Measurements from ENCODE around the gene CFAP52.
"Not testable (repeated sequence)": the region's sequence is repeated elsewhere in the genome, so short reads cannot be mapped to it uniquely, and the experiment has no call there.

Gene CFAP52

DNA sequence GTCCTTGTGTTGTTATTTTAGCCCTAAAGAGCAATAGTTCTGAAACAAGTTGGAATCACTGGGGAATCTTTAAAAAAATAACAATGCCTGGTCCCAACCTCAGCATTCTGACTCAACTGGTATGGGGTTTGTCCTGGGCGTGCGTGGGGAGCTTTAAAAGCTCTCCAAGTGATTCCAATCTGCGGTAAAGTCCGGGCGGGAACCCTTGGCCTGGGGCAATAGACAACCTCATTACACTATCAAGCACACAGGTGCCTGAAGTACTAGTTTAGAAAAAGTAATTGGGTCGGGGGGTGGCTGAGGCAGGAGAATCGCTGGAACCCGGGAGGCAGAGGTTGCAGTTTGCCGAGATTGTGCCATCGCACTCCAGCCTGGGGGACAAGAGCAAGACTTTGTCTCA lies 5.2 kb upstream of the CFAP52 start:
- no peak for DNase-seq

DNA sequence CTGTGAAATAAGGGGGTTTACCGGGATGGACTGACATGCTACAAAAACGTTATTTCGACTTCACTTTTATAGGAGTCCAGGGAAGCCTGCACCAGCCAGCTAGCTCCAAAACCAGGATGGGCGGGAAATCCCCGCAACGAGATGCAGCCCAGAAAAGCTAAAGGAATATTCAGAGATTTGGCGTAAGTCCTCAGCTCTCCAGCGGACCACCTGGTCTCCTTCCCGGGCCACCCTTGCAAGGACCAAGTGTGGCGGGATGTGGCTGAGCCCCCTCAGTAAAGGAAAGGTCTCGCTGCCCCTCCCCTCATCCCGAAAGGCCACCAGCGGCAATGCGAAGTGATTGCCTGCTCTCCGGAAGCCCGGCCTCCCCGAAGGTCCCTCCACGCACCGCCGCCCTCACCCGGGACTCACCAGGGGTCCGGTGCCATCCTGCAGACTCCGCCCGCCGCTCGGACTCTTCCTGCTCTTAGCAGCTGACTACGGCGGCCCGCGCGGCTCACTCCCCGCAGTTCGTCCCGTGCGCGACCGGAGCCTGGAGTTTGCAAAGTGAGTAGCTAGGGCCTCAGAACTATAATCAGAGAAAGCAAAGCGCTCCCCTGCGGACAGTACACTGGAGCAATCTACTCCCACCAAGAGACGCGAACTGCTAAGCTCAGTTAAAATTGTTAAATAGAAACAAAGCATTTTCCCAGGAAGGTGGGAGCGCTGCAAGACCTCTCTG lies 901 bp upstream of the CFAP52 start, which contains the start of gene STX8:
Gene STX8 (minus strand): TSS at position 440 of the 721 bp plus-strand sequence. CDS start 12 bp downstream, at position 428.
- peak; percentile 93 for DNase-seq

DNA sequence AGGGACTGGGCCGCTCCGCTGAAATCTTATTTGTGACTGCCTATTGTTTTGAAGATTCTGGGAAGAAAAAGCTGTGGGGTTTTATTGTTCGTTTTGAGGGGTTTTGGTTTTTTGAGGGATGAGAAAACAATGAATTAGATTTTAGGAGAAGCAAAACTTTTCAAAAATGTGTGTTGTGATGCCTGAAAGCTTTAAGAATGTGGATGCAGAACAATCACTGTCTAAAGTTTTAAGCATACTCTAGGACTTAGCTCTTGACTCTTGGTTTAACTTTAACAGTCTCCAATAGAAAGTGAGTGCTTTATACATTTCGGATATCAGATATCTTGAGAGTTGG lies 899 bp downstream of the CFAP52 start:
- no peak for DNase-seq

DNA sequence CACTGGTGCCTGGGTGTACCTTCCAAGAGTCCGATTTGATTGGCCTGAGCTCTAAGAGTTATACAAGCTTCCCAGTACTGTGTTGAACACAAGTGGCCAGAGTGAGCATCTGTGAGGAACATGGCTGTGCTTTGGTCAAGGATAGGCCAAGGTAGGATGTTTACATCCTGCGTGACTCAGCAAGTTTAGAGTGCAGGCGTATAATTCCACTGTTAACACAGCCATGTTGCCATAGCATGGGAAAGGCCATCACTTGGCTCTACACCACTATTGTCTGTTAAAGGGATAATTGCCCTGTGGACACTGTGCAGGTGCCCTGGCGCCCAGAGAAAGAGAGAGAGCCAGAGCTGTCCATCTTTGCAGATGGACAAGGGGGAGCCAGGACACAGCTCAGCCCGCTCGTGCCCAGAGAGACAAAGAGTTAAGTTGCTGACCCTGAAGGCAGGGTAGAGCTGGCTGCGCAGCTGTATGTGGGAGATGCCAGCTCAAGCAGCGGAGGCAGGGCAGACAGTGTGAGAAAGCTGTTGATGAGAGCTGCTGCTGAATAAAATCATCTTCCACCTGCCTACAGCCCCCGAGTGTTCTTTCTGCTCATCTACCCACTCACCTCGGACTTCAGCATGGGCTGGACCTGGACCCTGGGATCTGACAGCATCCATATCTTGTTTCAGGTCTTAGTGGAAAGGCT lies 11.7 kb downstream of the CFAP52 start:
- no peak for DNase-seq

DNA sequence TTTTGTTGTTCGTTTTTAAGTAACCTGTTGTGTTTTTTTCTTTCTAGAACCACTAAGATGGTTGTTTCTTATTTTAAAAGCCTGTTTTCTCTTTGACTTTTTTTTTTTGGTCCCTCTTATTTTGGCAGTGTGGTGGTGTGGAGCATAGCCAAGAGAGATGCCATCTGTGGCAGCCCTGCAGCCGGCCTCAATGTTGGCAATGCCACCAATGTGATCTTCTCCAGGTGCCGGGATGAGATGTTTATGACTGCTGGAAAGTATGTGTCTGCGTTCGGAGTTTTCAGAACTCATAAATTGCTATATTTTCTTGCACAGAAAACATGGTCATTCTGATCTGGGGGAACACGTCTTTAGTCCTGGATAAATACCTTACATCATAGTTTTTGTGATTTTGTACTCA lies 17.6 kb downstream of the CFAP52 start:
- DNase-seq, result no peak

DNA sequence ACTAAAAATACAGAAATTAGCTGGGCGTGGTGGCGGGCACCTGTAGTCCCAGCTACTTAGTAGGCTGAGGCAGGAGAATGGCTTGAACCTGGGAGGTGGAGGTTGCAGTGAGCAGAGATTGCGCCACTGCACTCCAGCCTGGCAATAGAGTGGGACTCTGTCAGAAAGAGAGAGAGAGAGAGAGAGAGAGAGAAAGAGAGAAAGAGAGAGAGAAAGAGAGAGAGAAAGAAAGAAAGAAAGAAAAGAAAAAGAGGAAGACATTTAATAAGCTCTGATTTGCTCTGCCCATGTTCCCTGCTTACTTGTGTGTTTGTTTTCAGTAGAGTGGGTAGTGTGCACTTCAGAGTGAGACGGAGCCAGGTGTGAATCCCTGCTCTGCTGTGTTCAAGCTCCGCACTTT lies 21.2 kb downstream of the CFAP52 start:
- not testable (repeated sequence) for DNase-seq

DNA sequence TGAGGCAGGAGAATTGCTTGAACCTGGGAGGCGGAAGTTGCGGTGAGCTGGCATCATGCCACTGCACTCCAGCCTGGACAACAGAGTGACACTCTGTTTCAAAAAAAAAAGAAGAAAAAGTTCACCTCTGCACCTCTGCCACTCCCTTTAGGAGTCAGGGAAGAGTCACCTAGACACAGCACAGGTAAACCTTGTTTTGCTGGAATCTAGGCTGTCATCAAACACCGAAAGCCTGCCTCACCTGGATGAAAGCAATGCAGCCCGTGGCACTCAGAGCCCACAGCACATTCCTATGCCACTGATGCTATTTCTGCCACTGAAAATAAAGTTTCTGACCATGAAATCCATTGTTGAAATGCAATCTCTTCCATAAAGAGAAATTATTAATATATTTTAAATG lies 22.2 kb downstream of the CFAP52 start:
- DNase-seq, result no peak

DNA sequence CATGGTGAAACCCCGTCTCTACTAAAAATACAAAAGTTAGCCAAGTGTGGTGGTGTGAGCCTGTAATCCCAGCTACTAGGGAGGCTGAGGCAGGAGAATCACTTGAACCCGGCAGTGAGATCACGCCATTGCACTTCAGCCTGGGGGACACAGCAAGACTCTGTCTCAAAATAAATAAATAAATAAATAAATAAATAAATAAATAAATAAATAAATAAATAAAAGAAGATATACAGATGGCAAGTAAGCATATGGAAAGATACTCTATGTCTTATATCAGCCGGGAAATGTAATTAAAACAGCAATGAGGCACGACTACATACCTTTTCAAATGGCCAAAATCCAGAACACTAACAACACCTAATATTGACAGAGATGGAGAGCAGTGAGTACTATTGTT lies 28.1 kb downstream of the CFAP52 start:
- not testable (repeated sequence) for DNase-seq

DNA sequence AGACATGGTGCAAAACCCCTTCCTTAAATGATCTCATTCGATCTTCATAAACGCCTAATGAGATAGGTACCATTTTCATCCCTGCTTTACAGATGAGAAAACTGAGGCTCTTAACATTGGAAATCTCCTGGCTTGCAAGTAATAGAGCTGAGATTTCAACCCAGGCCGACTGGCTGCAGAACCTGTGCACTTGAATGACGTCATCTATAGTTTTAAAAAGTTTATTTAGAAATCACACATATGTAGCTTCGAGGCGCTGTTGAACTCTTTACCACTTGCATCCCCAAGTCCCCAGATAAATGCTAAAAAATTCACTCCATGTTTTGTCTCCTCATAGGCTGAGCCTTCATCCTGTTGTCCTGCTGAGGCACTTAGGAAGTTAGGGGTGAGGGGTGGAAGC lies 30.0 kb downstream of the CFAP52 start:
- no peak for DNase-seq

DNA sequence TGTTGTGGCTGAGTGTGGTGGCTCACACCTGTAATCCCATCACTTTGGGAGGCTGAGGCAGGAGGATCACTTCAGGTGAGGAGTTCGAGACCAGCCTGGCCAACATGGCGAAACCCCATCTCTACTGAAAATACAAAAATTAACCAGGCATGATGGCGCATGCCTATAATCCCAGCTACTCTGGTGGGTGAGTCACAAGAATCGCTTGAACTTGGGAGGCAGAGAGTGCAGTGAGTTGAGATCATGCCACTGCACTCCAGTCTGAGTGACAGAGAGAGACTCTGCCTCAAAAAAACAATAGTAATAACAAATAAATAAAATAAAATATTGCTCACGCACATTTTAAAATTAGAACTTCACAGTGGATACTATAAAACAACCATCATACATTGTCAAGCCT lies 30.6 kb downstream of the CFAP52 start:
- DNase-seq, result not testable (repeated sequence)

DNA sequence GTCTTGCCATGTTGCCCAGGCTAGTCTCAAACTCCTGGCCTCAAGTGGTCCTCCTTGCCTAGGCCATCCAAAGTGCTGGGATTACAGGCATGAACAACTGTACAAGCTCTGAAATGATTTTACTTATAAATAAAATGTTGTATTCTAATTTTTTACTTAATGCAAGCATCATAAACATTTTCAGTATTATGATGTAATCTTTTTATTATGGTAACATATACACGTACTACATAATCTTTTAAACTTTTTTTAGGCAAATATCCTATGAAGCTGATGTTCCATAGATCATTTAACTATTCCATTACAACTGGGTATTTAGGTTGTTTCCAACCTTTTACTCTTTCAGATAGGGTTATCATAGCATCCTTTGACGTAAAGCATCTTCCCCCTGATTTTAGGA lies 35.1 kb downstream of the CFAP52 start:
- DNase-seq, result no peak

DNA sequence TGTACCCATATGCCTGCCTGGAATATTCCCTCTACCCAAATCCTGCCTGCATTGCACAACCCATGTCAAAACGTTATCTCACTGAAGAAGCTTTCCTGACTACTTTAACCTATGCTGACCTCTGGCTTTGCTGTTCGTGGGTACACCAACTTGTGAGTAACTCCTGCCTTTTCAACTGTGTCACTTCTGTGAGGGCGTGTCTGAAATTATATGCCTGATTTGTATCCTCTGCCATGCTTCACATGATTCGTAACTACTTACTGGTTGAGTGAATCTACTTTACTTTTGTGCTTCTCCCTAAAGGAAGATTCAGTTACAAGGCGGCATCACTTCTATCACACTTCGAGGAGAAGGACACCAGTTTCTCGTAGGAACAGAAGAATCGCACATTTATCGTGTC lies 35.6 kb downstream of the CFAP52 start:
- no peak for DNase-seq

DNA sequence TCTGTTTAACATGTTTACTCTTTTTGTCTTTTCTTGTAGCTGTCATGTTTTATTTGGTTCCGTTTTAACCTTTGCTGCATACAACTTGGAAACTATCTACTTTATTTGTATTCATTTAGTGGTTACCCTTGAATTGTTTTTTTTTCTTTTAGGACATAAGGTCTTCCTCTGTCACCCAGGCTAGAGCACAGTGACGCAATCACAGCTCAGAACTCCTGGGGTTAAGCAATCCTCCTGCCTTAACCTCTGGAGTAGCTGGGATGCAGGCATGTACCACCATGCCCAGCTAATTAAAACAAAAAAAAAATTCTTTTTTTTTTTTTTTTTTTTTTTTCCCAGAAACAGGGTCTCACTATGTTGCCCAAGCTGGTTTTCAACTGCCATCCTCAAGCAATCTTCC lies 39.0 kb downstream of the CFAP52 start:
- DNase-seq, result no peak

DNA sequence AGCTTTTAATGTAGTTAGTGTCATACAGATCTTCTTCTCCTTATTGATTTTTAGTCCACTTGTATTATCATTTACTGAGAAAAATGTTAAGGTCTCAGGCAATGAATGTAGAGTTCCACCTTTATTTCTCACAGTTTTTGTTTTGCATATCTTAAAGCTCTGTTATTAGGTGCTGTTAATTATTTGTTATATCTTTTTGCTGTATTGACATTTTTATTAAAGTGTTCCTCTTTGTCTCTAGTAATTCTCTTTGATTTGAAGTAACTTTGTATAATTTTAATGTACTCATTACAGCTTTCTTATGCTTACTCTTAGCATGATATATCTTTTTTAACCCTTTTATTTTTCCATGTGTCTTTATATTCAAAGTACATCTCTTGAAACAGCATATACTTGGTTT lies 46.5 kb downstream of the CFAP52 start:
- DNase-seq, result no peak

DNA sequence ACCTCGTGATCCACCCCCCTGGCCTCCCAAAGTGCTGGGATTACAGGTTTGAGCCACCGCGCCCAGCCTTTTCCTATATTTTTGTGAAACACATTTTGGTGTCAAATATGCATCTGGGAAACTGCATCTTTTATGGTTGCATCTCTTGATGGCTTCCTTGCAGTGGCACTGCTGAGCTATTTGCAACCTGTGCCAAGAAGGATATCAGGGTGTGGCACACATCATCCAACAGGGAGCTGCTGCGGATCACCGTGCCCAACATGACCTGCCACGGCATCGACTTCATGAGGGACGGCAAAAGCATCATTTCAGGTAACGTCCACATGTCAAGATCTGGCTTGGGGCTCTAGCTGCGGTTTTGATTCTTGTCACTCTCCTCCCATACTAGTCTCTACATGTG lies 52.1 kb downstream of the CFAP52 start:
- no peak for DNase-seq

DNA sequence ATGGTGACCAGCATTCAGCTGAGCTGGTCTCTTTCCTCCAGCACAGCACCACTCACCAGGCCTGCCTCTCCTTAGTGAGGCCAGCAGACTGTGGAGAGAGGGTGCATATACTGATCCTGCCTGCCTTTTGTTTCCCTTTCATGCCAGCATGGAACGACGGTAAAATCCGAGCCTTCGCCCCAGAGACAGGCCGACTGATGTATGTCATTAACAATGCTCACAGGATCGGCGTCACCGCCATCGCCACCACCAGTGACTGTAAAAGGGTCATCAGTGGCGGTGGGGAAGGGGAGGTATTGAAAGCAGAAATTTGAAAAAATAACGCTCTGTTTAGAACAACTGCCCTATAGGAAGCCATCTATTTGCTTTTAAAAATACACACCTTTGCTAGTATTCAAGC lies 56.3 kb downstream of the CFAP52 start:
- no peak for DNase-seq

DNA sequence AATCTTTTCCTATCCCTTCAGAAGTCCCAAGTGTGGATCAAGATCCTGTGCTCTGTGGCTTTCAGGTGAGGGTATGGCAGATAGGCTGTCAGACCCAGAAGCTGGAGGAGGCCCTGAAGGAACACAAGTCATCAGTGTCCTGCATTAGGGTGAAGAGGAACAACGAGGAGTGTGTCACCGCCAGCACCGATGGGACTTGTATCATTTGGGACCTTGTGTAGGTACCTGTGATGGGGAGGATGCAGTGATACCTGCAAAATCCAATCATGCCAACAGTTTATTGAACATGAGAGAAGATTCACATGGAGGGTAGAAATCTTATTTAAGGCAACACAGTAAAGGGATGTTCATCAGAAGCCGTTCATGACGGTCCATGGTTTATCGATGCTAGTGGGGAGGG lies 58.9 kb downstream of the CFAP52 start:
- DNase-seq, result no peak

DNA sequence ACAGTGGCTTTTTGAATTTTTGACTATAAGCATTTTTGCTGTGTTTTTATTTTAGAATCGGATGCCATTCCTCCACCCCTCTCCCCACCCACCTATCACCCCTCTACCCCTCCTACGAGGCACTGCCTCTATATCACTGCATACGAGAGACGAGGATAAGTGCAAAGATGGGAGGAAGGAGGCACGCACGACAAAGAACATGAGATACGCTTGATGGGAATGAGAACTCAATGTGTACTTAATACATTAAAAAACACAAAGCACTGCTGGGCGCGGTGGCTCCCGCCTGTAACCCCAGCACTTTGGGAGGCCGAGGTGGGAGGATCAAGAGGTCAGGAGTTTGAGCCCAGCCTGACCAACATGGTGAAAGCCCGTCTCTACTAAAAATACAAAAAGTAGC lies 60.1 kb downstream of the CFAP52 start:
- no peak for DNase-seq

DNA sequence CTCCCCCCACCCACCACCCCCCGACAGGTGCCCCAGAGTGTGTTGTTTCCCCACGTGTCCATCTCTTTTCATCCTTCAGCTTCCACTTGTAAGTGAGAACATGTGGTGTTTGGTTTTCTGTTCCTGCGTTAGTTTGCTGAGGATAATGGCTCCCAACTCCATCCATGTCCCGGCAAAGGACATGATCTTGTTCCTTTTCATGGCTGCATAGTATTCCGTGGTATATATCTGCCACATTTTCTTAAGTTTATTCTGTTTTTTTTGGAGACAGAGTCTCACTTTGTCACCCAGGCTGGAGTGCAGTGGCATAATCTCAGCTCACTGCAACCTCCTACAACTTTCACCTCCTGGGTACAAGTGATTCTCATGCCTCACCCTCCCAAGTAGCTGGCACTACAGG lies 63.9 kb downstream of the CFAP52 start:
- not testable (repeated sequence) for DNase-seq

DNA sequence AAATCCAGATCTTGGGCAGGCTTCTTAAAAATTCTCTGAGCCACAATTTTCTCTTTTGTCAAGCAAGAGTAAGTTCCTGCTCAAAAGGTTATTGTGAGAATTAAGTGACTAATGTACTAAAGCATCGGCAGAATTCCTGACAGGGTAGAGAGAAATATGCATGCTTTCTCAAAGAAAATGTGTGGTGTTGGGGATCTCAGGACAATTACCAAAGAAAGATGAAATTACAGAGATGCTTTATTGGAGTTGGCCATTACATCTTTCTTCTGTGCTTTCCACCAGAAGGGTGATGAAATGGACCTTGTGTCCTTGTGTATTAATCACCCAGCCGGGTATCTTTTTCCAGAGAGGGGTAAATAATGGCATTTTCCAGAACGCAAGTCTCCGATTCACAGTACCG lies 67.2 kb downstream of the CFAP52 start:
- DNase-seq, result no peak

DNA sequence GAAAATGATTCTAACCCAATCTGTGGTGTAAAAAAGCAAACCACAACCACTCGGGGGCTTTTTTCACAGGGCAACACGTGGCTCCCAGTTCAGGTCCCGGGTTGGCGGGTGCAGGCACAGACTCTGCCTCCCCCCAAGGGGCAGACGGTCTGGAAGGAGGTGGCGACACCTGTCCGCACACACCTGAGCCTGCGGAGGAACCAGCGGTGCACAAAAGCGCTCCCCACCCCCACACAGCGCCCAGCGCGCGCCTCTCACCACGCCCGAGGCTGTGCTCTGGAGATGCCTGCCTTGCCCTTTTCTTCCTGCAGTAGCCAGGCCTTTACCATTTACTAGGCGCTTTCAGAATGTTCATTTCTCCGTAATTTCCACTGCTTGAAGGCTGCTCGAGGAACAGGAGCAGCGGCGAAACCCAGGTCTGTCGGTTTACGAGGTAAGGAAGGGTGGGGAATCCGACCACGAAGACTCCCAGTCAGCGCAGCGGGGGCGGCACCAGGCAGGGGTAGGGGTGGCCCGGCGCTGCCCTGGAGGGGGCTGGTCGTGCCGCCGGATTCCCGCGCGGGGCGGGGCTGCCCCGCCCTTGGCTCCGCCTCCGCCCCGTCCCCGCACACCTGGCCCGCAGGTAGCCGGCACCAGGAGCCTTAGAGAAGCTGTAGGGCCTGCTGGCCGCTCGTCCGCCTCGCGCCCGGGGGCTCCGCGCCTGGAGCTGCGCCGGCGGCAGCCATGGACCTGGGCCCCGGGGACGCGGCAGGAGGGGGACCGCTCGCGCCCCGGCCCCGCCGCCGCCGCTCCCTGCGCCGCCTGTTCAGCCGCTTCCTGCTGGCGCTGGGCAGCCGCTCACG lies 68.7 kb downstream of the CFAP52 start, which contains the start of gene USP43:
Gene USP43 (plus strand): TSS at position 608 of the 842 bp plus-strand sequence. CDS start 116 bp downstream, at position 724.
- DNase-seq, result peak; percentile 21

DNA sequence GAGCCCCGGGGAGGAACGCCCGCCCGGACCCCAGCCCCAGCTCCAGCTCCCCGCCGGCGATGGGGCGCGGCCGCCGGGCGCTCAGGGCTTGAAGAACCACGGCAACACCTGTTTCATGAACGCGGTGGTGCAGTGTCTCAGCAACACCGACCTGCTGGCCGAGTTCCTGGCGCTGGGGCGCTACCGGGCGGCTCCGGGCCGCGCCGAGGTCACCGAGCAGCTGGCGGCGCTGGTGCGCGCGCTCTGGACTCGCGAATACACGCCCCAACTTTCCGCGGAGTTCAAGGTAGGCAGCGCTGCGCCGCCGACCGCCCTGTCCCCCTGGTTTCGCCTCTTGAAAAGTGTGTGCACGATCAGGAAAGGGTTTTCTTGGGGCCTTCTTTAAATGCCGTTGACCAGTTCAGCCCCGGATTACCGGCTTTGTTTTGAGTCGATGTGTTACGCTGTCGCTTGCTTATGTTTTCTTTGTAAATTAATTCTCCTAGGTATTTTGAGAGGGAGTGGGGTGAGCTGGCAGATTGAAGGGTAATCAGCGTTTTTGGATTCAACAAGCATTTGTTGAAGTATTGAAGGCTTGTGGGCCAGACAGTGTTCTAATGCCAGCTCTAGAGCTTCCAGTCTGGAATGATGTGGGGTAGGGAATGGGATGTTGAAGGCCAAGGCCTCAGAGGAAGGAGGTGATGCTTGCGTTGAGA lies 69.6 kb downstream of the CFAP52 start:
- peak; percentile 41 for DNase-seq

DNA sequence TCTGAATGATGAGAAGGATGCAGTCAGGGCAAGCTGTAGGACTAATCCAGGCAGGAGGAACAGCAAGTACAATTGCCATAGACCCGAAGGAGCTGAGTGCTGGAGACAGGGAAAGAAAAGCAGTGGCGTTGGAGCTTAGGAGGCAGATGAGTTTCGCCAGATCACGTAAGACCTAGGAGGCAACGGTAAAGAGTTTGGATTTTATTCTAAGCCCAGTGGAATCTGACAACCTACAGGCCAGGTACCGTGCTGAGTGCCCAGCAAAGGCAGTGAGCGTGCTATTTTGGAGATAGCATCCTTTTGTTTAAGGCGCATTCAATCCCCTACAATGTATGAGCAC lies 70.1 kb downstream of the CFAP52 start:
- no peak for DNase-seq
